AG08396 (cell line): ENCODE measurements around the gene ALG8.
"Not testable (repeated sequence)": the region's sequence is repeated elsewhere in the genome, so short reads cannot be mapped to it uniquely, and the experiment has no call there.

Source experiments
- DNase-seq: peaks from one replicate; pipeline ENCODE4 v3.0.0; 2012; ENCODE audit warnings: low spot score, mixed read lengths

The ALG8 gene

GRCh38 chr11:78071717-78072116, 67.7 kb downstream of the ALG8 start:
- DNase-seq = no peak

GRCh38 chr11:78070621-78071020, 68.8 kb downstream of the ALG8 start:
- DNase-seq = no peak

GRCh38 chr11:78069465-78069864, 70.0 kb downstream of the ALG8 start:
- DNase-seq = no peak

- no peak for DNase-seq
Measured at GRCh38 chr11:78067704-78068103, 71.7 kb downstream of the ALG8 start.

- DNase-seq = no peak
Measured at GRCh38 chr11:78066471-78066870, 73.0 kb downstream of the ALG8 start.

- no peak for DNase-seq
Measured at GRCh38 chr11:78065203-78065602, 74.2 kb downstream of the ALG8 start.

GRCh38 chr11:78063440-78064181, 75.8 kb downstream of the ALG8 start, which contains the start of gene THRSP:
TSS of gene THRSP (plus strand) at chr11:78063861. CDS start at chr11:78063882, 21 bp downstream.
- no peak for DNase-seq

- no peak for DNase-seq
Measured at GRCh38 chr11:78062671-78063070, 76.8 kb downstream of the ALG8 start.

- no peak for DNase-seq
Measured at GRCh38 chr11:78061921-78062311, 77.5 kb downstream of the ALG8 start.

- DNase-seq = no peak
Measured at GRCh38 chr11:78061088-78061920, 78.1 kb downstream of the ALG8 start.

GRCh38 chr11:78060533-78060932, 78.9 kb downstream of the ALG8 start:
- DNase-seq = no peak

- DNase-seq = not testable (repeated sequence)
Measured at GRCh38 chr11:78059749-78060328, 79.6 kb downstream of the ALG8 start.

GRCh38 chr11:78057462-78058055, 81.9 kb downstream of the ALG8 start:
- DNase-seq = no peak

- DNase-seq = no peak
Measured at GRCh38 chr11:78056093-78056492, 83.3 kb downstream of the ALG8 start.

- no peak for DNase-seq
Measured at GRCh38 chr11:78054971-78055370, 84.5 kb downstream of the ALG8 start.

GRCh38 chr11:78050964-78051831, 88.2 kb downstream of the ALG8 start:
- peak; percentile 55 for DNase-seq
